ENCODE data around the gene LENG9.

LENG9 gene

GRCh38 chr19:54430306-54431254 is 33.0 kb downstream of the LENG9 start:
- no peaks in the 10 kb centered on the region for H3K36me3 ChIP-seq (ENCODE audit: insufficient read depth, low read length)
- peaks cover 23% of the 10 kb centered on the region for H3K27me3 ChIP-seq (ENCODE audit: control insufficient read depth, insufficient read depth, low read length)
- no peak overlapping the region for H3K4me3 ChIP-seq (ENCODE audit: low read length)
- no peaks in the 10 kb centered on the region for H3K4me1 ChIP-seq (ENCODE audit: control insufficient read depth, insufficient read depth, low read length)
- H3K9ac ChIP-seq (ENCODE audit: low read depth, low read length) = no peak overlapping the region
- no peaks in the 10 kb centered on the region for H3K9me3 ChIP-seq (replicated peaks; ENCODE audit: low read length)
- peak overlapping the region; percentile 44 for H3K4me2 ChIP-seq (ENCODE audit: low read length)

- no peaks in the 10 kb centered on the region for H3K4me1 ChIP-seq (ENCODE audit: control insufficient read depth, insufficient read depth, low read length)
- no peaks in the 10 kb centered on the region for H3K36me3 ChIP-seq (ENCODE audit: insufficient read depth, low read length)
- no peak overlapping the region for H3K9ac ChIP-seq (ENCODE audit: low read depth, low read length)
- H3K27me3 ChIP-seq (ENCODE audit: control insufficient read depth, insufficient read depth, low read length) = peaks cover 23% of the 10 kb centered on the region
- H3K9me3 ChIP-seq (replicated peaks; ENCODE audit: low read length) = no peaks in the 10 kb centered on the region
- no peak overlapping the region for H3K4me2 ChIP-seq (ENCODE audit: low read length)
- H3K4me3 ChIP-seq (ENCODE audit: low read length) = no peak overlapping the region
Observed at GRCh38 chr19:54429545-54430227, 33.9 kb downstream of the LENG9 start.

DNA sequence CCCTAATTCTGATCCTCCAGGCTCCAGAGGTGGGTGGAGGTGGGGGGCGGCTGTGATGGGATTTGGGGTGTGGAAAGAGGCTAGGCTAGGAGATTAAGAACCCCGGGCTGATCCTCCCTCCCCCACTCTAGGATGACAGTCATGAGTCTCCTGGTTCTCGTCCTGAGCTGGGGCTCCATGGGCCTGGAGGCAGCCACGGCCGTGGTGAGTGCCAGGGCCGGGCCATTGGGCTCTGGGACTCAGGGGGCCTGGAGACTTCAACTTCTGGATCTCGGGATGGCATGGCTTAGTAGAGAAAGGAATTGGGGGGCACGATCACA is 34.4 kb downstream of the LENG9 start:
- H3K4me2 ChIP-seq (ENCODE audit: low read length) = no peak overlapping the region
- H3K27me3 ChIP-seq (ENCODE audit: control insufficient read depth, insufficient read depth, low read length) = peaks cover 23% of the 10 kb centered on the region
- no peaks in the 10 kb centered on the region for H3K9me3 ChIP-seq (replicated peaks; ENCODE audit: low read length)
- no peak overlapping the region for H3K4me3 ChIP-seq (ENCODE audit: low read length)
- no peaks in the 10 kb centered on the region for H3K4me1 ChIP-seq (ENCODE audit: control insufficient read depth, insufficient read depth, low read length)
- H3K36me3 ChIP-seq (ENCODE audit: insufficient read depth, low read length) = no peaks in the 10 kb centered on the region
- no peak overlapping the region for H3K9ac ChIP-seq (ENCODE audit: low read depth, low read length)

DNA sequence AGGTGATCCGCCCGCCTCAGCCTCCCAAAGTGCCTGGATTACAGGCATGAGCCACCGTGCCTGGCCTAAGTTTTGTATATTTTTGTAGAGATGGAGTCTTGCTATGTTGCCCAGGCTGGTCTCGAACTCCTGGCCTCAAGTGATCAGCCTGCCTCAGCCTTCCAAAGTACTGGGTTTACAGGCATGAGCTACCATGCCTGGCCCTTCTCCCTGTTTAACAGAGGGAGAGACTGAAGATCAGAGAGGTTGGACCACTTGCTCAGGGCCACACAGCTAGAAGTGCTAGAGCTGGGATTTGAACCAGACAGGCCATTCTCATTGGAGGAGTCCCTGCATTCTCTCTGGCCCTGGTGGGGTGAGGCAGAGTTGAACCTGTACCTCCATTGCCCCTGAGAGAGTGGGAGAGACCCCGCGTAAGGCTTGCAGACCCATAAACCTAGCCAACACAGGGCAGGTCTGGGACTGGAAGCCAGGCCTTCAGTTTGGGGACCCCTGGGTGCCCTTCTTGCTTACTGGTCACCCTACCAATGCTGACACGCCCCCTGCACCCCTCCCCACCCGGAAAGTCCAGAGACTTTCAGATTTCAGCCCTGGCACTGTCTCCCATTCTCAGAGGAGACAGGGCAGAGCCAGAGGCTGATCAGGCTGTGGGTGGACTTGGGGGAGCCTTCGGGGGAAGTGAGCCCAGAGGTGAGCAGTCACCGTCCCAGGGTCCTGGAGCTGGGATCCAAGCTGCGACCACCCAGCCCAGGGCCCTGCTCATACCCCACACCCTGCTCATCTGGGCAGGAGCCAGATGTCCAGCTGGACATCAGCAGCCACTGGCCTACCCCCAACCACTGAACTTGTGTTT is 35.0 kb downstream of the LENG9 start:
- Histone ChIP-seq H3K36me3 (ENCODE audit: insufficient read depth, low read length) (no peaks in the 10 kb centered on the region), H3K4me2 (ENCODE audit: low read length) (no peak overlapping the region), H3K27me3 (ENCODE audit: control insufficient read depth, insufficient read depth, low read length) (peaks cover 21% of the 10 kb centered on the region), H3K4me1 (ENCODE audit: control insufficient read depth, insufficient read depth, low read length) (no peaks in the 10 kb centered on the region), H3K4me3 (ENCODE audit: low read length) (no peak overlapping the region), H3K9me3 (replicated peaks; ENCODE audit: low read length) (no peaks in the 10 kb centered on the region), H3K9ac (ENCODE audit: low read depth, low read length) (no peak overlapping the region)

DNA sequence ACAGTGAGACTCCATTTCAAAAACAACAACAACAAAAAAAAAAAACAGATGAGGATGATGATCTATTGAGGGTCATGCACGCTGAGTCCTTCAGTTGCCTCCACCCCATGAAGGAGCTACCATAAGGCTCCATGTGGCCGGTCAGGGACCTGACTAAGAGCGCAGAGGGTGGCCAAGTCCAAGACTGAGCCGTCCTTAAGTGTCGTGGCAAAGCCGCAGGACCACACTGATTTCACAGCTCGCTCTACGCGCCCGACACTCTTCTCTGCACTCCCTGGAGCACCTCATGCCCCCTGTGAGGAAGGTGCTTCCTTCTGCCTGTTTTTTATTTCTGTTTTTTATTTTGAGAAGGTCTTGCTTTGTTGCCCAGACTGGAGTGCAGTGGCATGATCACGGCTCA is 36.0 kb downstream of the LENG9 start:
- Histone ChIP-seq H3K9ac (ENCODE audit: low read depth, low read length) (no peak overlapping the region), H3K9me3 (replicated peaks; ENCODE audit: low read length) (no peaks in the 10 kb centered on the region), H3K4me1 (ENCODE audit: control insufficient read depth, insufficient read depth, low read length) (no peaks in the 10 kb centered on the region), H3K27me3 (ENCODE audit: control insufficient read depth, insufficient read depth, low read length) (peaks cover 21% of the 10 kb centered on the region), H3K36me3 (ENCODE audit: insufficient read depth, low read length) (no peaks in the 10 kb centered on the region), H3K4me3 (ENCODE audit: low read length) (no peak overlapping the region), H3K4me2 (ENCODE audit: low read length) (no peak overlapping the region)

DNA sequence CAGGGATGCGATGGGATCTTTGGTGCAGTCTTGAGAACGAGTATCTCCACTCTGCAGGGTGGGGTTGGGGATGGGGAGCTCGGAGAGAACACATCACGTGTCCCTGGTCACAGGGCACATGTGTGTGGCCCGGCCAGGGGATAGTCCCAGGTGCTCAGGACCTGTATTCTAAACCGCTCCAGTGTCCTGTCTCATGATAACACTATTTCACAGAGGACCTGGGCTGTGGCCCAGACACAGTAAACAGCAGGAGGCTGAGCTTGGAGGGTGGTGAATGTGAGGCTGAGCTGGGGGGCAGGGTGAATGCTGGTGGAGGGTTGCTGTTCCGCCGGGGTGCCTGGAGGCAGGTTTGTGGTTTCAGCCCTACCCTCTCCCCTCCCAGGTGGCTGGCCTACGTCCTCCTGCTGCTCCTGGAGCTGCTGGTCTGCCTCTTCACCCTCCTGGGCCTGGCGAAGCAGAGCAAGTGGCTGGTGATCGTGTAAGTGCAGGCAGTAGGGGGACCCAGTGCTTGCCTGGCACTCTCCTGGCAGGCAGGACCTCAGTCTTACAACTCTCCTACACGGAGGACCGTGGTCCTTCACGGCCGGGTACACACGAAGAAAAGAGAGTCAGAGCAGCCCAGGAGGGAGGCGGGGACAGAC is 37.2 kb downstream of the LENG9 start:
- Histone ChIP-seq H3K27me3 (ENCODE audit: control insufficient read depth, insufficient read depth, low read length) (peaks cover 26% of the 10 kb centered on the region), H3K36me3 (ENCODE audit: insufficient read depth, low read length) (no peaks in the 10 kb centered on the region), H3K9ac (ENCODE audit: low read depth, low read length) (no peak overlapping the region), H3K9me3 (replicated peaks; ENCODE audit: low read length) (no peaks in the 10 kb centered on the region), H3K4me2 (ENCODE audit: low read length) (no peak overlapping the region), H3K4me3 (ENCODE audit: low read length) (no peak overlapping the region), H3K4me1 (ENCODE audit: control insufficient read depth, insufficient read depth, low read length) (no peaks in the 10 kb centered on the region)

DNA sequence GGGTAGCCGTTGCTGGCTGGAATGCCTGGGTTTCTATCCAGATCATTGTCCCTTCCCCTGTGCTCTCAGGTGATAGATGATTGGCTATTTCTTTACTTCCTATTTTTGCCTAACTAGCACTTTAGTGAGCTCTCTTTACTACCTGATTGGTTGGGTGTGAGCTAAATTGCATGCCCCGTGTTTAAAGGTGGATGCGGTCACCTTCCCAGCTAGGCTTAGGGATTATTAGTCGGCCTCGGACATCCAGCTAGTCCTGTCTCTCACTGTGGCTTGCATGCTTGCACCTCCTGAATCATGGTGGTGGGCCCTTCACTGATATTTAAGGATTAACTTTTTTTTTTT is 38.2 kb downstream of the LENG9 start:
- H3K27me3 ChIP-seq (ENCODE audit: control insufficient read depth, insufficient read depth, low read length) = peaks cover 33% of the 10 kb centered on the region
- no peak overlapping the region for H3K9ac ChIP-seq (ENCODE audit: low read depth, low read length)
- H3K4me2 ChIP-seq (ENCODE audit: low read length) = no peak overlapping the region
- no peaks in the 10 kb centered on the region for H3K4me1 ChIP-seq (ENCODE audit: control insufficient read depth, insufficient read depth, low read length)
- no peaks in the 10 kb centered on the region for H3K9me3 ChIP-seq (replicated peaks; ENCODE audit: low read length)
- H3K4me3 ChIP-seq (ENCODE audit: low read length) = no peak overlapping the region
- H3K36me3 ChIP-seq (ENCODE audit: insufficient read depth, low read length) = no peaks in the 10 kb centered on the region

DNA sequence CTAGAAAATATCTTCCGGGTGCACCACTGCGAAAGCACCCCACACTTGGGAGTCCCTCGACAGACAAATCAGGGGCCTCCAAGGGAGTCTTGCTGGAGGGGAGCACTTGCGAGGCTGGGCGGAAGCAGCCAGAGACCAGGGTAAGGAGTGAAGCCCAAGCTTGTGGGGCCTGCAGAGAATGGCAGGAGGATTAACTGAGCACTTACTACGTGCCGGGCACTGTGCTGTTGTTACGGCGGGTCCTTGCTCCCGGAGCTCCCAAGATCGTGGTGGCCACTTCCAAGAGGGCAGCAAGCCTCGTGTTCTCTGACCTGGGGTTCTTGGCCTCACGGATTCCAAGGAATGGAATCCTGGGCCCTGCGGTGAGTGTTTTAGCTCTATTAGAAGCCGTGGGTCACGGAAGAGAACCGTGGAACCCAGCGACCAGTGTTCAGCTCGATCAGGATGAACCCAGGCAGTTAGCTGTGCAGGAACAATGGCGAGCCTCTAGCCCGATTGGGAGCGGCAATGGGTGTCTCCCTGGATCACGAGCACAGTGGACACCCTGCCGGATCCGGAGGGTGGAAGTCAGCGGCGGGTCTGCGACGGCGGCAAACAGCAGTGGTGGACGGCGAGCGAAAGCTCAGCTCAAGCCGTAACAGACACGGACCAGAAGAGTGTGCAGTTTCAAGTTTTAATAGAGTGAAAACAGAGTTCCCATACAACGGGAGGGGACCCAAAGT is 38.8 kb downstream of the LENG9 start:
- peaks cover 32% of the 10 kb centered on the region for H3K27me3 ChIP-seq (ENCODE audit: control insufficient read depth, insufficient read depth, low read length)
- H3K9ac ChIP-seq (ENCODE audit: low read depth, low read length) = no peak overlapping the region
- no peak overlapping the region for H3K4me2 ChIP-seq (ENCODE audit: low read length)
- H3K4me3 ChIP-seq (ENCODE audit: low read length) = no peak overlapping the region
- H3K9me3 ChIP-seq (replicated peaks; ENCODE audit: low read length) = no peaks in the 10 kb centered on the region
- no peaks in the 10 kb centered on the region for H3K36me3 ChIP-seq (ENCODE audit: insufficient read depth, low read length)
- no peaks in the 10 kb centered on the region for H3K4me1 ChIP-seq (ENCODE audit: control insufficient read depth, insufficient read depth, low read length)

DNA sequence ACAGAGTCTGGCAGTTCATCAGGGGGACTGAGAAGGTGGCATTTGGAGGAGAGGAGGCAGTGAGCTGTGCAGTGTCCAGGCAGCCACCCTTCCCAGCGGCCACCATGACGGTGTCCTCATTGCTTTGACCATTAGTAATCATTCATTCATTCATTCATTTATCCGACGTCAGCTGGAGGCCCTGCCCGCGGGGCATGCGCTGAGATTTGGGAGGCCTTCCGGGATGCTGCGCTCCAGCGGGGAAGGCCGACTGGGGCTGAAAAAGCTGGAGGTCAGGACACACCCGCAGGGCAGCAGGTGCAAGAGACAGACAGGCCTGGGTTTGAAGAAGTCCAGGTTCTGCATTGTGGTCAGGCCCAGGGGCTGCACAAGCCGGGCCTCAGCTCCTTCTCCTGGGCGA is 39.4 kb downstream of the LENG9 start:
- no peaks in the 10 kb centered on the region for H3K4me1 ChIP-seq (ENCODE audit: control insufficient read depth, insufficient read depth, low read length)
- H3K27me3 ChIP-seq (ENCODE audit: control insufficient read depth, insufficient read depth, low read length) = peaks cover 32% of the 10 kb centered on the region
- H3K36me3 ChIP-seq (ENCODE audit: insufficient read depth, low read length) = no peaks in the 10 kb centered on the region
- H3K9ac ChIP-seq (ENCODE audit: low read depth, low read length) = no peak overlapping the region
- H3K4me3 ChIP-seq (ENCODE audit: low read length) = no peak overlapping the region
- H3K4me2 ChIP-seq (ENCODE audit: low read length) = no peak overlapping the region
- H3K9me3 ChIP-seq (replicated peaks; ENCODE audit: low read length) = no peaks in the 10 kb centered on the region

DNA sequence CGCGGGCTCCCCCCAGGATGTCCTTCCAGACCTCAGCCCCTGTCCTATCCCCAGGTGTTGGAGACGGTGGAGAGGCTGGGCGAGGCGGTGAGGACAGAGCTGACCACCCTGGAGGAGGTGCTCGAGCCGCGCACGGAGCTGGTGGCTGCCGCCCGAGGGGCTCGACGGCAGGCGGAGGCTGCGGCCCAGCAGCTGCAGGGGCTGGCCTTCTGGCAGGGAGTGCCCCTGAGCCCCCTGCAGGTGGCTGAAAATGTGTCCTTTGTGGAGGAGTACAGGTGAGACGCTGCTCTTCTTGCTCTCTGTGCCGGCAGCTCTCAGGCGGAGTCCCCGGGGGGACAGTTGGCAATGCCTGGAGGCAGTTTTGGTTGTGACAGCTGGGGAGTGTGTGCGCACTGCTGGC is 41.4 kb downstream of the LENG9 start:
- Histone ChIP-seq H3K27me3 (ENCODE audit: control insufficient read depth, insufficient read depth, low read length) (peaks cover 32% of the 10 kb centered on the region), H3K9me3 (replicated peaks; ENCODE audit: low read length) (no peaks in the 10 kb centered on the region), H3K4me2 (ENCODE audit: low read length) (no peak overlapping the region), H3K4me1 (ENCODE audit: control insufficient read depth, insufficient read depth, low read length) (no peaks in the 10 kb centered on the region), H3K36me3 (ENCODE audit: insufficient read depth, low read length) (no peaks in the 10 kb centered on the region), H3K9ac (ENCODE audit: low read depth, low read length) (no peak overlapping the region), H3K4me3 (ENCODE audit: low read length) (no peak overlapping the region)

Data from skeletal muscle satellite cell (primary cell).